T1000 (cell line): Measurements from ENCODE around the gene PRKCE.
"Not testable (repeated sequence)": the region's sequence is repeated elsewhere in the genome, so short reads cannot be mapped to it uniquely, and the experiment has no call there.

ENCODE experiments used
- DNase-seq: peaks from one replicate; lab custom pipeline; 2025; ENCODE audit warnings: mixed read lengths; lab: John Stamatoyannopoulos, UW

PRKCE gene

DNA sequence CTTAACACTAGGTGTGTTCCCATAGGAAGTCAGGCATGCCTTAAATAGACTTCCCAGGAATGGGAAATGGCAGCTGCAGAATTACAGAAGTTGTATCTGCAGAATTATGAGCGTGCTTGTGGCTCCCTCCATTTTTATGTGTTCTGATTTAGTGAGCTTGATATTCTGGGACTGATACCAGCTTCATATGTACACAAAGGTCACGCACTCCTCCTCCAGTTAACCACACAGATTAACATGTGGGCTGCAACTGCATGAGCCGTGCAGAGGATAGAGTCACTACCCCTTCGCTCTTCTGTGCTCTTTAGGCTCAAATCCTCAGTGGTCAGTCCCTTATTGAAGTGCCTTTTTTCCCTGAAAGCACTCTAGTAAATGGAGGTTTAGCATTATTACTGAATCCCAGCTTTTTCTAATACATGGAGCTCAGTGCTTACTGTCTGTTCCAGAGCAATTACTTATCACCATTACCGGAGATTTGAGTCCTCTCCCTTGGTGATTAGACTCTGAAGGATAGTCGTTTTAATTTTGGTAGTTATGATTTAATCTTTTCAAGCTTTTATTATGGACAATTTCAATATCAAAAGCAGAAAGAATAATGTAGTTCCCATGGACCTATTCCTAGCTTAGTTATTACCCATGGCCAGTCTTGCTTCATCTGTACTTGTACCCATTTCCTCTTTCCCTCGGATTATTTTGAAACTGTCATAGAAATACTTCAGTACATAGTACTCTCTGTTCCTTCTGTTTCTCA lies 238.3 kb downstream of the PRKCE start:
- DNase-seq = no peak

DNA sequence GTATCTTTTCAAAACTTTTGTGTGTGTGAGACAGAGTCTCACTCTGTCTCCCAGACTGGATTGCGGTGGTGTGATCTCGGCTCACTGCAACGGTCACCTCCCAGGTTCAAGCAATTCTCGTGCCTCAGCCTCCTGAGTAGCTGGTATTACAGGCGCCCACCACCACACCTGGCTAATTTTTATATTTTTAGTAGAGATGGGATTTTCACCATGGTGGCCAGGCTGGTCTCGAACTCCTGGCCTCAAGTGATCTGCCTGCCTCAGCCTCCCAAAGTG lies 238.8 kb downstream of the PRKCE start:
- not testable (repeated sequence) for DNase-seq

DNA sequence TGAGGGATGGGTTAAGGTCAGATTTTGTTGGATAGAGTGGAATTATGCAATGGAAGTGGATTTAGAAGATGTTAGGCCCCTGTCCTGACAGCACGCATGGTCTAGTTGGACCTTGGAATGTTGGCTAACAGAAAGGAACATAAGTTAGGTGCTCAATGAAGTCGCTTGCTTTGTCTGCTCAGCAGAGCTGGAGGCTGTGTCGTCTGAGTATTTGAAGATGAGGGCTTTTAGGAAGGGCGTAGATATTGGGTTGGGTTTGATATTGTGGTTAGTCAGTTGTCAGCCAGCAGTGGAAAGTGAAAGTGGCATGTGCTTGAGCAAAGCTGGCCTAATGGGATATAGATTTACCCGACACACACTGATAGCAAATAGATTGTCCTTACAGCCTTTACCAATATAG lies 239.3 kb downstream of the PRKCE start:
- no peak for DNase-seq

DNA sequence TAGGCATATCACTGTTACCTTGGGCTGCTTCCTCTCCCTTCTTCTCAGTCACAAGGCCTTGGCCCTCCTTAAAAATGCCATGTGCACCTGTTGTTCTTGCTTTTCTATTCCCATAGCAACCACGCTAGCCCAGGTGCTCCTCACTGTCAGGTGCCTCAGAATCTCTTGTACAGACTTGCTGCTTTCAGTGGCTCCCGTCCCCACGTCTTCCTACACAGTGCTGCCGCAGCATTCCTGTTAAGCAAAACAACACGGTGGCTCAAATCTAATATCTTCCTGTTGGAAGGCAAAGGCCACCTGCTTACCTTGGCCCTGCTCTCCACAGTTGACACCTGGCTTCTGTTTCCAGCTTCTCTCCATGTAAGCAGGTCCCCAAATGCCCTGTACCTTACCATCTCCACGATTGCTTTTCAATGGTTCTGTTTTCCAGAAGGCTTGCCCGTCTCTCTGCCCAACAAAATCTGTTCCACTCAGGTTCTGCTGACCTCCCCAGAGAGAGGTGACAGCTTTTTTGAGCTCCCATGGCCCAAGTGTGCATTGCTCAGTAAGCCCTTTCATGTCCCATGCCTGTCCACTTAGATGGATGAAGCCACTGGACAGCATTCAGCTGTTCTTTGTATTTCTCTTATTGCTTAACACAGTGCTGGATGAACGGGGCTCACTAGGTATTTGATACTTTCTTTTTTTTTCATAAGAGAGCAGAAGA lies 240.4 kb downstream of the PRKCE start:
- no peak for DNase-seq

DNA sequence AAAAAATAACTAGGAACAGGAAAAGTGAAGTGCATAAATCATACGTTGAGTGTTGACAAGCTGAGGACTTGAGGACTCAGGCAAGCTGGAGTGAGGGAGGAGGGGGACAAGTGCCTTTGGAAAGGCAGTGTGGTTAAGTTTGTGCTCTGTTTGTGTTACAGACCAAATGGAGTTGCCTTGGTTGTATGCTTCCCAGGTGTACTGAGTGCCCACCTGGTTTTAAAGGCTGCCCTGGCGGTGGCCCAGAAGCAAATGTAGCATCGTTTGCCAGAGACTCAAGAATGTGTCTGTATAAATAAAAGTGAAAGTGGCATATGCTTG lies 240.9 kb downstream of the PRKCE start:
- DNase-seq = no peak

DNA sequence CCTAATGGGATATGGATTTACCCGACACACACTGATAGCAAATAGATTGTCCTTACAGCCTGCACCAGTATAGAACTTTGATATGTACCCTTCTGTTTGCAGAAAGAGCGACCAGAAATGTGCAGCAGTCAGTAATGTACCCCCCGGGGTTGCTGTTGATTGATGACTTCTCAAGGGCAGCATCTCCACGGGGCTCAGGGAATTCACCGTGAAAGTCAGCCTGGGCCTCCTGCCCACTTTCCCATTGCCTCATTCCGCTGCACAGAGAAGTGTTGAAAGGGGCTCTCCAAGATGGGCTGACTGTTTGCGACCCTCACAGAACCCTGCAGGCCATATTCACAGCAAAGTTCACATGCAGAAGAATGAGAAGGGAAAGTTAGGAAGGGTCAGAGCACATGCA lies 241.3 kb downstream of the PRKCE start:
- no peak for DNase-seq

DNA sequence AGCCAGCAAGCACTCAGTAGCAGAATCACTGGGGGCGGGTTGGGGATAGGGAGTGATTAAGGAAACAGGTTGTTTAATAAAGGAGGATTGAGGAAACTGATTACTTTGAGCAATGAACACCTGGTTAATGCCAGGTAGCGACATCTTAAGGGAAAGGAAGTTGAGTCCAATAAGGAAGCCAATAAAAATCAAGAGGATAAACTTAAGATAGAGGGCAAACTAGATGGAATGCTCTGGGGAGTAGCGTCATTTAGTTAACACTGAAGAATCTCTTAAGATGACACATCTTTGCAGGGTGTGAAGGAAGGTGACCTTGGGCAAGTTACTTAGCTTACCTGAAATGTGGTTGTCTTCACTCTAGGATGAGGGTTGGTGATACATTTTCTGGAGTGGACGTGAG lies 242.7 kb downstream of the PRKCE start:
- DNase-seq = no peak

DNA sequence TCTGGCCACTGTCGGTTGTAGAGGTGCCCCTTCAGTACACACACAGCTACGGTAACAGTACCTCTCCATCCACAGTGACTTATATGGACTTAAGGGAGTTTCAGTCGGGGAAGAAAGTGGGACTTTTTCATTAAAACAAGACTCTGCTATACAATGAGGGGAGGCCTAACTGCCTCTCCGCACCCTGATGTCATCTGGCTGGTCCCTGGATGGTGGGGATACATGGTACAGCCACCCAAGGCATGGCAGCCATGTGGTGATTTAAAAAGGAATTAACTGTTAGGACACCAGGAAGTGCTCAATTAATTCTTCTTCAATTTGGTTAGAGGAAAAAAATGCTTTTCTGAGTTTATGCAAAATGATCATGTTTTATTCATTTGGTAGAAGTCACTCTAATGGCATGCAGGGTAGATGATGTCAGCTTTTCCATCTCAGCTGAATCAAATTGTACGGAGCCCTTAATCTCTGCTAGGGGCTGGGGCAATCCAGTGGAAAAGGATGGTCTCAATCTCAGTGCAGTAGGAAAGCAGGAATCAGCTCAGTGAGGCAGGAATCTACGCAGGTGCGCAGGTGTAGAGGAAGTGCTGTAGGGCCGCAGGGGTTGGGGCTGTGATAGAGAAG lies 243.9 kb downstream of the PRKCE start:
- no peak for DNase-seq

DNA sequence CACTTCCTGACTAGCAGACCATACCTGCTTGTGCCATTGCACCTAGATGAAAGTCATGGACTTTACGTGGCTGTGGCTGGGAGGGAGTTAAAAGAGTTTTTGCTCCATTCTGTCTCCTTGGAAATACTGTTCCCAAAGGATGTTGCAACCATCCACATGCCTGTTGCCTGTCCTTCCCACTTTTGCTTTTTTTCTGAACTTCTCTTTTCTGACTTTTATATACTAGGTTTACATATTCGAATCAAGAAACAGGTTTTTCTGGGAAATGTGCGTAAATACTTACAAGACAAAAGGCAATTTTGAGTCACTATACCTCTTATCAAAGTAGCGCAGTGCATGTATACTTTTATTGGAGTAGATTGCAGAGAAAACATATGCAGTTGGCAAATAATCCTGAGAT lies 244.8 kb downstream of the PRKCE start:
- no peak for DNase-seq

DNA sequence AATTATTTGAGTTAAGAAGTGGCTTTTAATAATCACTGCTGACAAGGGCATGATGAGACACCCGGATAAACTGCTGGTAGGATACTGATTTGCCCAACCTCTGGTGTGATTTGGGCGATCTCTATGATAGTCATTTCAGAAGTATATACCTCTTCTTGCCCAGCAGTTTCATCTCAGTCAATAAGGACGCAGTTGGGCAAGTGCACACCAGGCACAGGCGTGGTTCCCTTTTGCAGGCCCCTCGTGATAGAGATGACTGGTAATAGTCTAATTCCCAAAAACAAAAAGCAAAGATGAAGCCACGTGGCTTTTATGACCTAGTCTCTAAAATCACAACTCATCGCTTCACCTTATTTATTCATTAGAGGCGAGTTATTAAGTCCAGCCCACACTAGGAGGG lies 246.4 kb downstream of the PRKCE start:
- DNase-seq = no peak

DNA sequence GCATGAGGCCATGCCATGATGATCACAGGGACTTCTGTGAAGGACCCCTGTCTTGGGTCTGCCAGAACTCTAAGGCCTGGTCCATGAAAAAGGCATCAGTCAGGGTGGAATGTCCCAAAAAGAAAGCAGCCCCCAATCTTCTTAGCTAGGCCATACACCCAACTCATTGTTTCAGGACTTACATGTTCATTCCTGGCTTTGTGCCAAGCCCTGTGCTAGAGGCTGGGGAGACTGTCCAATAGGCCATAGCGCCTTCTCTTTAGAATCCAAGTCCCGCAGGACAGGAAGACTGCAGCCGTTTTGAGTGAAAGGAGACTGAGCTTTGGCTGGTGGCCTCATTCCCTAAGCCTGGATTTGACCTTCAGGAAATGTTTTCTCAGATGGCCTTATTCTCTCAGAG lies 247.3 kb downstream of the PRKCE start:
- no peak for DNase-seq

DNA sequence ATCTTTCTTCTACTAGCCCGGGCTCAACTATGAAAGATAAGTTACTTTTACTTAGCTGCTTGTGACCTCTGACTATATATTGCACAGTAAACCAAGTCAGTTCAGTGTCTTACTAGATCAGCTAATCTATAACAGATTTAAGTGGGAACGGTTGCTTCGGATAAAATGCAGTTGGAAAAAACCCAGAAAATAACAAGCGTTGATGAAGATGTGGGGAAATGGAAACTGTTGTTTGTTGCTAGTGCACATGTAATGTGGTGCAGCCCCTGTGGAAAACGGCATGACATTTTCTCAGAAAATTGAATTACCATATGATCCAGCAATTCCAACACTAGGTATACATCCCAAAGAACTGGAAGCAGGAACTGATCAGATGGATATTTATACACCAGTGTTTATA lies 248.5 kb downstream of the PRKCE start:
- no peak for DNase-seq

DNA sequence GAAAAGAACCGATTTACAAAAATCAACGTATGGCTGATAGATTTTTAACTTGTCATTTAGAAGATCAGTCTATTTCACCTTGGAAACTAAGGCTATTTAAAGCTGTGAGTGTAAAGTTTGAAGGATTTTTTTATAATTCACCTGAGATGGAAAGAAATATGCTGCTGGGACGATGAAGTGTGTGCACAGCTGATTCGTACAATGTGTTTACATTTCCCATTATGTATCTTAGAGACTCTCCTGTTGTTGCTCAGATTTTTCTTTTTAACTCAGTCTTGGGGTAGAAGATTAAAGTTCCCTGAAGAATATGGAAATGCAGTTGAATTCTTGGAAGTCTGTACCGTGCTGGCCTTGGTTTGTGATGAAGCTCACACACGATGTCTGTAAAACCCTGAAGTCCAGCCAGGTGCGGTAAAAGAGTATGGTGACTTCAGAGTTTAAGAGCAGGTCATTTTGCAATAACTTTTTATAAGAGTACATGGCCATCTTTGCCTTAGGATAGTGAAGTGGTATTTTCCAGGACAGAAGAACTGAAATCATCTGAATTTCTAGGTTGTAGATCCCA lies 250.1 kb downstream of the PRKCE start:
- DNase-seq = no peak

DNA sequence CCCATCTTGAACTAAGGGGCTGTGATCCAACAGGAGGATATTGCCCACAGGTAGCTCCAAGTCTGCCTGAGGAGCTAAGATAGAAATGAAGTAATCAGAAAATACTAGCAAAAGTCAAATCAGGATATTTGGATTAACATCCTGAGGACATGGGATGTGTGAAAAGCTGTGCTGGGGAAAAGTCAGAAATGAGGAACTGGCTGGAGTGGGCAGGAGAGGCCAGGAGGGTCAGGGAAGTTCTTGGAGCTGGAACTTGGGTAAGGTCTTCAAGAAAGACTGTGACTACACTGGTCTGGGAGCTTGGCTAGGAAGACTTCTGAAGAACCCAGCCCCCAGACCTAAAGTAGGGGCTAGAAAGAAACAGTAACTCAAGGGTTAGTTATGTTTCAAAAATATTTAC lies 250.9 kb downstream of the PRKCE start:
- DNase-seq = no peak

DNA sequence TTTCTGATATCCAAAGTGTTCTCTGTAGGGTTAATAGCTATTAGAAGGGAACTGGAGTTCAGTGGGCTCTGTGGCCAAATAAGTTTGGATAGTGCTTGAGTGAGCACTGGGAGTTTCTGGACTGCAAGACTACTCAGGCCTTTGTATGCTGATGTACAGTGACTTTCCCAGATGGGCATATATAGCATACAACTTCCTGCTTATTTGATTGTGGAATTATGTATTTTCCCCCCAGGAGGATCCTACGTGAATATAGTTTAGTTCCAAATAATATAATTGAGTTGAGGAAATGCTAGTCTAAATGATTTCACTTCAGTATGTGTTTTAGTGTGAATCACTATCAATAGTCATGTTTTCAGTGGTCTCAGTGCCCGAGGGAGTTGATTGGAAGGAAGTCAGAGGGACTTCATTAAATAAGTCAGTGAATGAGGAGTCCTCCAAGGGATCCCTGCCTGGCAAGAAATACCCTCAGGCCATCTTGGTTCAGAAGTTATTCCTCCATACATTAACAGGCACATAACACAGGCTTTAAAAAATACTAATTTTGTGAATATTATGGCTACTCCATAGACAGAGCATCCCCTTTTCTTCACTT lies 251.4 kb downstream of the PRKCE start:
- no peak for DNase-seq

DNA sequence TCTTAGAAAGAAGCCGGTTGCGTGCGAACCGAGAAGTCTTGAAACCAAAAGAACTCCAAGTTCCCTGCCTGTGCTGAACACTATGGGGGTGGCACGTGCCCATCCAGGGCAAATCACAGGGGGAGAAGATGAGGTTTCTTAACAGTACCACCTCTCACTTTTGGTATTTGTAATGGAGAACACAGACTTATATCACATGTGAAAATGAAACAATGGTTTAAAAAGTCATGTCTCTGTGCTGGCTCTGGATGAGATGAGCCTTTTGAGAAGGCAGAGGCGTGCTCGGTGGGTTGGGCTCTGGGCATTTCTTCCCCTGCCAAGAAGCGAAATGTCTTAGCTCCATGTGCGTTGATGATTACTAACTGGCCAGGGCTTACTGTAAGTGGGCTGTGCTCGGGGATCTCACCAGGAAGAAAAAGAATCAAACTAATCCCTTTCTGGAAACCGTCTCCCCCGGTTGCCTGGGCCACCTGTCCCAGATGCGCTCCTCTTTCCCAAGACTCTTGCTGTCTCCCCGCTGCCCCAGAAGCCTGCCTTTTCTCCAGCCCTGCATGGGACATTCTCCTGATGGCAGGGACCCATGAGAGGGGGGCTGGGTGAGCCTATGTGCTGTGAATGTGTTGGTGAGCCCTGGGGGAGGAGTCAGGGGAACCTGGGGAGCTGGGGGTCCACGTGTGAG lies 252.9 kb downstream of the PRKCE start:
- no peak for DNase-seq

DNA sequence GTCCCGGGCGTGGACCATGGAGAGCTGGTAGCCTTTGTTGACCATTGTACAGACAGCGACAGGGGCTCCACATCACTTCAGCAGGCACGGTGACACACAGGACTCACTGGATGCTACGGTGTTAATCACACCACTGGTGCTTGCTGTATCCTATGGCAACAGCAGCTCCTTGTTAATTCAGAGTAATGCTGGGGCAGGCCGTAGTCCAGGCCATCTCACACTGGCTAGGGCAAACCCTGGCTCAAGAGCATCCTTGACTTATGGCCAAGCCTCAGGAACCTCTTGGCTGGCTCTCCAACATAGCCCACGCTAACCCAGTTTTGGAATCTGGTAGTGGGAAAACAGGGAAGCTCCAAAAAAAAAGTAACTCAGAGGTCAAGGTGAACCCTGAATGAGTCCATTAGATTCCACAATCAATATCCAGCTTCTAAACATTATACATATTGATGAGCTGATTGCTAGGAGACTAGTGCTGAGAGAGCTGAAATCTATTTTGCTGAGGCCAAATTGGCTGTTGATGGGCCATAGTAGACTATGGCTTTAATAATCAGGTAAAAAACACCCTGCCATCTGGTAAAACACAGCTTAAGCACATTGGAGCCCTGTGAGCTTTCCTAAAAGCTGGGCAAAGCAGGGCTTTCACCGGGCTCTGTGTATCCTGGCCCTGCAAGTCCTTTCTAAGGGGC lies 253.6 kb downstream of the PRKCE start:
- DNase-seq = no peak

DNA sequence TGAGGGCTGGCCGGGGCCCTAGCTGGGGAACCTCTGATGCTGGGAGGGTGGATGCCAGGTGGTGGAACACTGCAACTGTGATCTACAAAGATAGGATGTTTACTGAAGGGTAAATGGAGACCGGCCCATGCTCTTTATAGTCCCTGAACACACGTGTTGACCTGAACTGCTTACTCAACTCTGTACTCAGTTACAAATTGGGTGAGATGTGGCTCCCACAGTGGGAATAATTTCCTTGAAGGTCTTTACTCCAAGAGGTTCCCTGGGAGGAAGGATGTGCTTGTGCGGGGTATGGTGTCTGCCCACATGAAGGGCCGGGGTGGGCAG lies 254.1 kb downstream of the PRKCE start:
- DNase-seq = no peak

DNA sequence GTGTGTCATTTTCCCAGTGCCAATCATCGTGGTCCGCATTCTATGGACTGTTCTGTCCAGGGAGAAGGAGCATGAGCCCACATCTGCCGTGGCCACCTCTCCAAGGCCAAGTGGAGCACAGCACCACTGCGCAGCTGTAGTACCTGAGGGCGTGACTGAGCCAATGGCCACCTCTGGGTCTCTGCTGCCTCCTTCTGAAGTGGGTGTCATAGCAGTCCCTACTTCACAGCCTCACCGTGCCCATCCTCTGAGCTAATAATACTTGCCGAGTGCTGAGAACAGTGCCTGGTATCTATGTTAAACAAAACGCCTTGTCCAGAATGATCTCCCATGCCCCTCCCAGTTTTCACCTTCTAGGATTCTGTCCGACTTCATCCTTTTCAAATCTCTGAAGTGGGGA lies 256.1 kb downstream of the PRKCE start:
- DNase-seq = no peak

DNA sequence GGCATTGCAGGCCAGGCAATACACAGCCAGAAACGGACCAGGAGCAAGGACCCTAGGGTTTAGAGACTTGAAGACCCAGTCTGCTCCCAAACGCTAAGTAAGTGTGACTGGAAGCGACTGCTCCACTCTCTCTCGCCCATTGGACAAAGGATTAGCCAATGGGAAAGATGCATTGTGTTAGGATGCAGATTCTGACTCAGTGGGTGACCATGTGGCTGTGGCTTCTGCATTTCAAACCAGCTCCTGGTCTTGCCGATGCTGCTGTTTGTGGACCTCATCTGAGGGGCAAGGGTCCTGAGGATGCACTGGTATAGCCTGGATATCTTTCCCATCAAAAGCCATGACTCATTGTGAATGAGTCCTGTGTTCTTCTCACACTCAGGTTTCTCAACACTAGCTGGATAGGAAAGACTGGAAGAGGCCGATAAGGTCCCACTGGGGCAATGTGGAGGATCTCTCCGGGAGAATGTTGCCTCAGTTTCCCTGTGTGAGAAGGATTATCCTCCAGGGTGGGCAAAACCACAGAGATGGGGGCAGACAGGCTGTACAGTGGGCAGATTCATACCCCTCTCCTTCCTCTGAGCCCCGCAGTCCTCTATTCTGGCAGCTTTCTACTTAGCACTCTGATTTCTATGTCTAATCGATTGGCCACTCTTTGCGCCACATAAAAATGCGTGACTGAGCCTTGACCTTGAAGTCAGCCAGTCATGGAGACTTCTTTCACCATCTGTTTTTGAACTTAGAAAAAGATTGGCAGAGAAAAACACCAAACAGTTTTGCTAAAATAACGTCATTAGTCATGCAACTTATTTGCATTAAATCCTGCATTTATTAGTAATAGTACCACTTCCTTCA lies 257.1 kb downstream of the PRKCE start:
- DNase-seq = no peak

DNA sequence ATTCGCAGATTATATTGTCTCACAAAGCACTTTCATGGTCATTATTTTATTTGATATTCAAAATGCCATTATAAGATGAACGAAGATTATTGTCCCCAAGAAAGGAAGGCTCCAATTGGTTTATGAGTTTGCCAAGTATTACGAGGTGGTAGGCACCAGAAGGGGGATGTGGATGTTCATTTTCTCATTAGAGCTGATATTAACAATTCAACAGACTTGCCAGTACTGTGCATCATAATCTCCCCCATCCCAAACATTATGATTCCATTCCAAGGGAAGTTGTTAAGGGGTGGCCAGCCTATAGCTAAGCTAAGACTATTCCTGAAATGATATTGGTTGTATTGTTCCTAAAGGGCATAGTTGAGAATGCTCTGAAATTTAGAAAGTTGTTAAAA lies 257.7 kb downstream of the PRKCE start:
- no peak for DNase-seq
